Measurements from ENCODE around the gene BTG4. TPM values are rescaled to one million over a fixed set of nuclear protein-coding genes. Genes with fewer than 3 reads are reported as not detected.

Gene BTG4
- total RNA-seq, 1 donor from 2014 or later = not detected

DNA sequence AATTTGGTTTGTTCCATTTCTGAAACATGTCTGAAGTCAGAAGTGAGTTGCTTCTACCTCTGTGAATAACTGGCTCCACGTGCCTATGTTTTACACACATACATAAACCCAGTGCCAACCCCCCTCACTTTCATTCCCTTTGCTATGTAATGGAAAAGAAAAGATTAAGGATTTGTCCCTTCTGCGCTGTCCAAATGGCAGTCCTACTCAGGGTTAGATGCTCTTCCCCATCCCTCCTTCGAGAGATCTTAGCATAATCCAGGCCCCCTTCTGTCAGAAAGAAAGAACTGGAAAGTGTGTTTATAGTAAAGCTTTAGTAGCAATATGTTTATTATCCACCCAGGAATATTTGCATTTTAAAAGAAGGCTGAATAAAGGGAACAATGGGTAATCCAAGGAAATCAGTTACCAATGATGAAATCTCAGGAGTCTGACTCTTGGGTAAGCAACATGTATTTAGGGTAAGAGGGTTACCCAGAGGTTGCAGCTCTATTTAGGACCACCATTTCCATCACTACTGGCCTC is 25.2 kb upstream of the BTG4 start:
- Mint-ChIP-seq H3K36me3 (ENCODE audit: unreplicated experiment) (no peaks in the 10 kb centered on the region), H3K9me3 (ENCODE audit: unreplicated experiment) (no peaks in the 10 kb centered on the region), H3K4me3 (ENCODE audit: unreplicated experiment) (no peak overlapping the region), H3K27me3 (ENCODE audit: unreplicated experiment) (no peaks in the 10 kb centered on the region), H3K27ac (ENCODE audit: unreplicated experiment) (no peak overlapping the region), H3K4me1 (ENCODE audit: unreplicated experiment) (peaks cover 21% of the 10 kb centered on the region)
- TF ChIP-seq, protein P1, sequence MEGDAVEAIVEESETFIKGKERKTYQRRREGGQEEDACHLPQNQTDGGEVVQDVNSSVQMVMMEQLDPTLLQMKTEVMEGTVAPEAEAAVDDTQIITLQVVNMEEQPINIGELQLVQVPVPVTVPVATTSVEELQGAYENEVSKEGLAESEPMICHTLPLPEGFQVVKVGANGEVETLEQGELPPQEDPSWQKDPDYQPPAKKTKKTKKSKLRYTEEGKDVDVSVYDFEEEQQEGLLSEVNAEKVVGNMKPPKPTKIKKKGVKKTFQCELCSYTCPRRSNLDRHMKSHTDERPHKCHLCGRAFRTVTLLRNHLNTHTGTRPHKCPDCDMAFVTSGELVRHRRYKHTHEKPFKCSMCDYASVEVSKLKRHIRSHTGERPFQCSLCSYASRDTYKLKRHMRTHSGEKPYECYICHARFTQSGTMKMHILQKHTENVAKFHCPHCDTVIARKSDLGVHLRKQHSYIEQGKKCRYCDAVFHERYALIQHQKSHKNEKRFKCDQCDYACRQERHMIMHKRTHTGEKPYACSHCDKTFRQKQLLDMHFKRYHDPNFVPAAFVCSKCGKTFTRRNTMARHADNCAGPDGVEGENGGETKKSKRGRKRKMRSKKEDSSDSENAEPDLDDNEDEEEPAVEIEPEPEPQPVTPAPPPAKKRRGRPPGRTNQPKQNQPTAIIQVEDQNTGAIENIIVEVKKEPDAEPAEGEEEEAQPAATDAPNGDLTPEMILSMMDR (IDR thresholded peaks at IDR 0.05) = no peak
- DNase-seq (ENCODE audit: extremely low spot score, unreplicated experiment) = no peak

DNA sequence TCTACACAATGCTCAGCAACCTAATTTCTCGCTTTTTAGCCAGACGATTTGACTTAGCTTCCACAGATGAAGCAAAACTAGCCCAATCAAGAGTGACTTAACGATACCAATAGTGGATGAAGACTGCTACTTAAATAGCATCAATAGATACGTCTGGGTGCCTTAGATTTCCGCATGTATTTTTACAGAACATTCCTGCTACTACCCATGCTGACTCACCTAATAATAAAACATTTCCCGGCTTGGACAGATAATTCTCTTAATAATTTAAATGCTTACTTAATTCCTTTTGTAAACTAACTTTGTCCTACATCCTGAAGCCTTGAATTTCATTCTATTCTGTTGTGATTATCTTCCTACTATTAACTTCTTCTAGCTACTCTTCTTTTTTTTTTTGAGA is 23.1 kb upstream of the BTG4 start:
- Mint-ChIP-seq H3K9me3 (ENCODE audit: unreplicated experiment) (no peaks in the 10 kb centered on the region), H3K27me3 (ENCODE audit: unreplicated experiment) (no peaks in the 10 kb centered on the region), H3K27ac (ENCODE audit: unreplicated experiment) (no peak overlapping the region), H3K4me3 (ENCODE audit: unreplicated experiment) (no peak overlapping the region), H3K4me1 (ENCODE audit: unreplicated experiment) (peaks cover 22% of the 10 kb centered on the region), H3K36me3 (ENCODE audit: unreplicated experiment) (no peaks in the 10 kb centered on the region)
- TF ChIP-seq, protein P1 (IDR thresholded peaks at IDR 0.05) = no peak
- no peak for DNase-seq (ENCODE audit: extremely low spot score, unreplicated experiment)

GRCh38 chr11:111532365-111532709 is 20.2 kb upstream of the BTG4 start:
- H3K4me1 Mint-ChIP-seq (ENCODE audit: unreplicated experiment) = peaks cover 18% of the 10 kb centered on the region
- no peaks in the 10 kb centered on the region for H3K36me3 Mint-ChIP-seq (ENCODE audit: unreplicated experiment)
- H3K4me3 Mint-ChIP-seq (ENCODE audit: unreplicated experiment) = no peak overlapping the region
- DNase-seq (ENCODE audit: extremely low spot score, unreplicated experiment) = no peak
- TF ChIP-seq, protein P1 (IDR thresholded peaks at IDR 0.05) = no peak
- no peak overlapping the region for H3K27ac Mint-ChIP-seq (ENCODE audit: unreplicated experiment)
- H3K9me3 Mint-ChIP-seq (ENCODE audit: unreplicated experiment) = no peaks in the 10 kb centered on the region
- H3K27me3 Mint-ChIP-seq (ENCODE audit: unreplicated experiment) = no peaks in the 10 kb centered on the region

GRCh38 chr11:111531687-111532364 is 19.6 kb upstream of the BTG4 start:
- no peaks in the 10 kb centered on the region for H3K36me3 Mint-ChIP-seq (ENCODE audit: unreplicated experiment)
- H3K27me3 Mint-ChIP-seq (ENCODE audit: unreplicated experiment) = no peaks in the 10 kb centered on the region
- no peak overlapping the region for H3K4me3 Mint-ChIP-seq (ENCODE audit: unreplicated experiment)
- TF ChIP-seq, protein P1 (IDR thresholded peaks at IDR 0.05) = no peak
- DNase-seq (ENCODE audit: extremely low spot score, unreplicated experiment) = no peak
- H3K27ac Mint-ChIP-seq (ENCODE audit: unreplicated experiment) = no peak overlapping the region
- no peaks in the 10 kb centered on the region for H3K9me3 Mint-ChIP-seq (ENCODE audit: unreplicated experiment)
- peaks cover 18% of the 10 kb centered on the region for H3K4me1 Mint-ChIP-seq (ENCODE audit: unreplicated experiment)

DNA sequence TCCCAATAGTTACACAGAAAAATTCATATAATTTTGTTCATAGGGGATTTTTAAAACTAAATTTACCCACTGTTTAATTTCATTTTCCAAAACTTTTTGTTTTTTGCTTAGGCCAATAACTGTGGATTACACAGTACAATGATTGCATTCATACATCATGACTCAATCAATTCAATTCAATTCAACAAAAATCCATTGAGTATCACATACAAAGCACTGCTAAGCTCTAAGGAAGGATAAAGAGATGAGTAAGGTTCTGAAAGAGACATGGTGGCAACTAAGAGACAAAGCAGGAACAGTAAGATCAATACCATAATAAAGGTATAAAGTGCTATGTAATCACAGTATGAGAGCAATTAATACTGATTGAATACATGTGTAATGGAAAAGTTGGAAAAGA is 18.9 kb upstream of the BTG4 start:
- H3K9me3 Mint-ChIP-seq (ENCODE audit: unreplicated experiment) = no peaks in the 10 kb centered on the region
- TF ChIP-seq, protein P1 (IDR thresholded peaks at IDR 0.05) = no peak
- no peak for DNase-seq (ENCODE audit: extremely low spot score, unreplicated experiment)
- no peaks in the 10 kb centered on the region for H3K27me3 Mint-ChIP-seq (ENCODE audit: unreplicated experiment)
- H3K27ac Mint-ChIP-seq (ENCODE audit: unreplicated experiment) = no peak overlapping the region
- no peaks in the 10 kb centered on the region for H3K36me3 Mint-ChIP-seq (ENCODE audit: unreplicated experiment)
- no peak overlapping the region for H3K4me3 Mint-ChIP-seq (ENCODE audit: unreplicated experiment)
- H3K4me1 Mint-ChIP-seq (ENCODE audit: unreplicated experiment) = peaks cover 22% of the 10 kb centered on the region
